Thyroid gland (tissue), 4 donors: ENCODE data around the gene CFAP53. TPM values are rescaled to one million over a fixed set of nuclear protein-coding genes. Genes with fewer than 3 reads are reported as not detected.
"Not testable (repeated sequence)": the region's sequence is repeated elsewhere in the genome, so short reads cannot be mapped to it uniquely, and the experiment has no call there.

ENCODE experiments used
- DNase-seq, 2 donors: peaks; one replicate each; pipeline ENCODE4 v3.0.0-alpha.2; 2019
- H3K27ac ChIP-seq, 3 donors: fragments of 200-600 bp; sonication (generic); 1 replicate in 2 of 3; 2 replicates in 1 of 3; pipeline ENCODE4 v1.5.1; 2016 to 2019; ENCODE audit warnings: mild to moderate bottlenecking in 1 of 3, moderate library complexity in 1 of 3
- H3K27me3 ChIP-seq: fragments of 200-600 bp; sonication (generic); one replicate; pipeline ENCODE4 v1.5.1; 2019
- H3K36me3 ChIP-seq, 2 donors: fragments of 200-600 bp; sonication (generic); one replicate each; pipeline ENCODE4 v1.5.1; 2016 to 2019
- H3K4me1 ChIP-seq, 2 donors: fragments of 200-600 bp; sonication (generic); one replicate each; pipeline ENCODE4 v1.5.1; 2017 to 2019
- H3K4me3 ChIP-seq, 3 donors: fragments of 200-600 bp; sonication (generic); replicated peaks in 1 of 3; 1 replicate in 2 of 3; 2 replicates in 1 of 3; pipeline ENCODE4 v1.5.1; 2016; ENCODE audit warnings: mild to moderate bottlenecking in 1 of 3
- H3K9me3 ChIP-seq: fragments of 200-600 bp; sonication (generic); one replicate; pipeline ENCODE4 v1.5.1; 2017
- CTCF ChIP-seq, 6 experiments: fragments of 200-600 bp in 3 of 6; fragments of 450-650 bp in 3 of 6; sonication (generic) in 3 of 6; IDR thresholded peaks; one replicate each; pipeline ENCODE4 v1.5.1; 2016 to 2019; ENCODE audit warnings: antibody characterized with exemption in 6 of 6, mild to moderate bottlenecking in 2 of 6, inconsistent platforms in 1 of 6, moderate library complexity in 1 of 6
- POLR2A ChIP-seq, 2 donors: fragments of 450-650 bp; IDR thresholded peaks; one replicate each; pipeline ENCODE4 v1.6.1; 2017; ENCODE audit warnings: antibody characterized with exemption in 2 of 2, mild to moderate bottlenecking in 2 of 2, moderate library complexity in 1 of 2
- WGBS, 2 donors: methylation state at CpG; one replicate each; pipeline ENCODE4 v1.1.5; 2017; 5-methylcytosine and 5-hydroxymethylcytosine counted together
- intact Hi-C: fragments of 100-400 bp; cut with DNase I; formaldehyde crosslinking; loops from one replicate; pipeline ENCODE4 v1.15.1; 2023
- total RNA-seq, 4 donors: library from RNA; depleted of rRNA; stranded (reverse); fragments of >200 nt; gene quantifications; one replicate each; pipeline ENCODE4 v1.2.3, GENCODE V29; 2016

The CFAP53 gene
- total RNA-seq, 4 donors from 2014 or later, result 1.2 to 2.7 (median 1.5) TPM; not detected in 1

- TF ChIP-seq CTCF (IDR thresholded peaks at IDR 0.05) (no peak), POLR2A (IDR thresholded peaks at IDR 0.05) (no peak)
- H3K36me3 ChIP-seq, result no peaks in the 10 kb centered on the region
- intact Hi-C loops, result no loop called here
Measured at GRCh38 chr18:50262977-50263376, 3.3 kb downstream of the CFAP53 start.

GRCh38 chr18:50250935-50251334 is 15.4 kb downstream of the CFAP53 start:
- no peaks in the 10 kb centered on the region for H3K36me3 ChIP-seq
- intact Hi-C loops, result no loop called here
- no peak overlapping the region for H3K27ac ChIP-seq
- no peak overlapping the region for H3K4me3 ChIP-seq
- no peaks in the 10 kb centered on the region for H3K27me3 ChIP-seq
- DNase-seq, result no peak
- H3K9me3 ChIP-seq, result no peaks in the 10 kb centered on the region
- H3K4me1 ChIP-seq, result no peaks in the 10 kb centered on the region
- TF ChIP-seq CTCF (IDR thresholded peaks at IDR 0.05) (no peak), POLR2A (IDR thresholded peaks at IDR 0.05) (no peak)
- WGBS, 2 donors, result 83 to 86% methylated on average over 3 of the region's 3 CpGs

More at GRCh38 chr18:50262977-50263376, 3.3 kb downstream of the CFAP53 start:
- Histone ChIP-seq H3K4me3 (no peak overlapping the region), H3K27me3 (no peaks in the 10 kb centered on the region), H3K27ac (no peak overlapping the region), H3K9me3 (no peaks in the 10 kb centered on the region), H3K4me1 (peaks cover 0 to 5% of the 10 kb centered on the region in 2 donors)
- DNase-seq, result no peak

- DNase-seq, result no peak
- H3K27me3 ChIP-seq, result no peaks in the 10 kb centered on the region
- no peak overlapping the region for H3K27ac ChIP-seq
- intact Hi-C loops, result no loop called here
- H3K4me1 ChIP-seq, result no peaks in the 10 kb centered on the region
- TF ChIP-seq CTCF (IDR thresholded peaks at IDR 0.05) (no peak), POLR2A (IDR thresholded peaks at IDR 0.05) (no peak)
- H3K9me3 ChIP-seq, result no peaks in the 10 kb centered on the region
- H3K36me3 ChIP-seq, result no peaks in the 10 kb centered on the region
- H3K4me3 ChIP-seq, result no peak overlapping the region
Measured at GRCh38 chr18:50249576-50249975, 16.7 kb downstream of the CFAP53 start.

GRCh38 chr18:50247561-50247960 is 18.7 kb downstream of the CFAP53 start:
- Histone ChIP-seq H3K27ac (no peak overlapping the region), H3K27me3 (no peaks in the 10 kb centered on the region), H3K36me3 (no peaks in the 10 kb centered on the region), H3K4me3 (no peak overlapping the region), H3K9me3 (no peaks in the 10 kb centered on the region), H3K4me1 (no peaks in the 10 kb centered on the region)
- intact Hi-C loops, result no loop called here
- TF ChIP-seq CTCF (IDR thresholded peaks at IDR 0.05), result no peak
- no peak for TF ChIP-seq POLR2A (IDR thresholded peaks at IDR 0.05)
- no peak for DNase-seq

GRCh38 chr18:50241768-50242167 is 24.5 kb downstream of the CFAP53 start:
- H3K27ac ChIP-seq, H3K9me3 ChIP-seq, H3K4me3 ChIP-seq, H3K4me1 ChIP-seq, intact Hi-C loops, H3K27me3 ChIP-seq, DNase-seq, H3K36me3 ChIP-seq: not testable (repeated sequence)
- 77% methylated on average over 8 of the region's 8 CpGs for WGBS, 2 donors

- no peaks in the 10 kb centered on the region for H3K9me3 ChIP-seq
- TF ChIP-seq POLR2A (IDR thresholded peaks at IDR 0.05), result no peak
- no peak for TF ChIP-seq CTCF (IDR thresholded peaks at IDR 0.05)
- intact Hi-C loops, result no loop called here
- no peak overlapping the region for H3K4me3 ChIP-seq
- WGBS, 2 donors, result 94 to 100% methylated on average over 3 of the region's 3 CpGs
- H3K4me1 ChIP-seq, result no peaks in the 10 kb centered on the region
- no peak overlapping the region for H3K27ac ChIP-seq
- DNase-seq, result no peak
- H3K36me3 ChIP-seq, result no peaks in the 10 kb centered on the region
- H3K27me3 ChIP-seq, result no peaks in the 10 kb centered on the region
Measured at GRCh38 chr18:50240080-50240563, 26.2 kb downstream of the CFAP53 start.
